Measurements from ENCODE around the gene TIE1. TPM values are rescaled to one million over a fixed set of nuclear protein-coding genes. Genes with fewer than 3 reads are reported as not detected.

Gene TIE1
- total and polyA plus RNA-seq, 2 of the 13 experiments (the other 11 are each of a cell fraction or from before 2014, with no cell fraction given): 0.58 to 0.84 TPM

DNA sequence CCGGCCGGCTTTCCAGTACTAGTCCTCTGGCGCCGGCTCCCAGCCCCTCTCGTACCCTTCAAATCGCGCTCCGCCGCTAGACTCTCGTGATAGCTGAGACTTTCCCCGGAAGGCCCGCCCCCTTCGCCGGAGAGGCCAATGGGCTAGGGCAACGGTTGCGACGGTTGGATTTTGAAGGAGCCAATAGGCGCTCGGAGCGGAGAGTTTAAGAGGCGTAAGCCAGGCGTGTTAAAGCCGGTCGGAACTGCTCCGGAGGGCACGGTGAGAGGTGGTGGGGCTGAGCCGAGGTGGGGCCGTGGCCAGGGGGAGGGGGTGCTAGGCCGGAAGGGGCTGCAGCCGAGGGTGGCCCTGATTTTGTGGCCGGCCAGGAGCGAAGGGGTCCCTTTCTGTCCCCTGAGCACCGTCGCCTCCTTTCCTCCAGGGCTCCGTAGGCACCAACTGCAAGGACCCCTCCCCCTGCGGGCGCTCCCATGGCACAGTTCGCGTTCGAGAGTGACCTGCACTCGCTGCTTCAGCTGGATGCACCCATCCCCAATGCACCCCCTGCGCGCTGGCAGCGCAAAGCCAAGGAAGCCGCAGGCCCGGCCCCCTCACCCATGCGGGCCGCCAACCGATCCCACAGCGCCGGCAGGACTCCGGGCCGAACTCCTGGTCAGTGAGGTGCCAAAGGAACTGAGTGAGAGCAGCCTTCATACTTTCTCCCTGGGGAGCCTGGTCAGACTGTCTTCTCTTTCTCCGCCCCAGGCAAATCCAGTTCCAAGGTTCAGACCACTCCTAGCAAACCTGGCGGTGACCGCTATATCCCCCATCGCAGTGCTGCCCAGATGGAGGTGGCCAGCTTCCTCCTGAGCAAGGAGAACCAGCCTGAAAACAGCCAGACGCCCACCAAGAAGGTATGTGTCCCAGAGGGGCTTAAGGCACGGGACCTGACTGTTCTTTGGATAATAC lies 58.2 kb downstream of the TIE1 start, which contains the start of gene CDC20 (continued):
- no peak for TF ChIP-seq PREB (CRISPR knock-in tag; IDR thresholded peaks at IDR 0.05)
- no peak for TF ChIP-seq ZBTB26 (CRISPR knock-in tag; IDR thresholded peaks at IDR 0.05; ENCODE audit: borderline replicate concordance)
- TF ChIP-seq ZNF678 (CRISPR knock-in tag; IDR thresholded peaks at IDR 0.05): no peak
- 0 out of 2 replicates have a peak, but pooled peaks have one; percentile 16 for TF ChIP-seq NCOA2 (CRISPR knock-in tag; IDR thresholded peaks at IDR 0.05)
- no peak for TF ChIP-seq ZFAT (CRISPR knock-in tag; conservative IDR thresholded peaks at IDR 0.05)
- no peak for TF ChIP-seq RFXANK (CRISPR knock-in tag; IDR thresholded peaks at IDR 0.05)
- TF ChIP-seq, protein P1, sequence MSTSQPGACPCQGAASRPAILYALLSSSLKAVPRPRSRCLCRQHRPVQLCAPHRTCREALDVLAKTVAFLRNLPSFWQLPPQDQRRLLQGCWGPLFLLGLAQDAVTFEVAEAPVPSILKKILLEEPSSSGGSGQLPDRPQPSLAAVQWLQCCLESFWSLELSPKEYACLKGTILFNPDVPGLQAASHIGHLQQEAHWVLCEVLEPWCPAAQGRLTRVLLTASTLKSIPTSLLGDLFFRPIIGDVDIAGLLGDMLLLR (CRISPR knock-in tag; IDR thresholded peaks at IDR 0.05): no peak
- TF ChIP-seq ZHX1 (CRISPR knock-in tag; IDR thresholded peaks at IDR 0.05; ENCODE audit: low read depth): 0 out of 2 replicates have a peak, but pooled peaks have one; percentile 65
- no peak for TF ChIP-seq ZFP62 (CRISPR knock-in tag; IDR thresholded peaks at IDR 0.05)
- no peak for TF ChIP-seq PRPF4 (IDR thresholded peaks at IDR 0.05; ENCODE audit: low read depth, low read length, poor library complexity, severe bottlenecking)
- TF ChIP-seq ZBTB3 (CRISPR knock-in tag; IDR thresholded peaks at IDR 0.05; ENCODE audit: borderline replicate concordance, low read depth): no peak
- no peak for TF ChIP-seq SMC3 (IDR thresholded peaks at IDR 0.05; ENCODE audit: low read length)
- no peak for TF ChIP-seq PTBP1 (IDR thresholded peaks at IDR 0.05; ENCODE audit: low read depth, low read length, poor library complexity, severe bottlenecking)
- no peak for TF ChIP-seq TAF15 (IDR thresholded peaks at IDR 0.05; ENCODE audit: low read depth, low read length, poor library complexity, severe bottlenecking)
- TF ChIP-seq AHDC1 (CRISPR knock-in tag; IDR thresholded peaks at IDR 0.05; ENCODE audit: borderline replicate concordance): no peak
- TF ChIP-seq ZNF577 (CRISPR knock-in tag; IDR thresholded peaks at IDR 0.05; ENCODE audit: borderline replicate concordance, low read depth): no peak

Measured in HepG2 (cell line).